Psoas muscle (tissue), 8 donors: ENCODE results near the gene MOB3B. TPM values are rescaled to one million over a fixed set of nuclear protein-coding genes. Genes with fewer than 3 reads are reported as not detected.
"Not testable (repeated sequence)": the region's sequence is repeated elsewhere in the genome, so short reads cannot be mapped to it uniquely, and the experiment has no call there.

Experiments used
- ATAC-seq, 4 donors: fragments of 200-7000 bp; cut with Tn5 transposase; one replicate each; pipeline ENCODE4 v1.9.1; 2020; ENCODE audit warnings: moderate library complexity in 3 of 4, mild to moderate bottlenecking in 2 of 4
- DNase-seq, 2 donors: peaks; one replicate each; pipeline ENCODE4 v3.0.0-alpha.2; 2020
- H3K27ac ChIP-seq: fragments of 200-600 bp; one replicate; pipeline ENCODE4 v1.8.0; 2022
- H3K27me3 ChIP-seq, 3 donors: fragments of 200-600 bp in 1 of 3; one replicate each; pipeline versions ENCODE4 v1.6.1 to v1.8.0; 2013 to 2022; ENCODE audit warnings: low read length in 2 of 3, mild to moderate bottlenecking in 2 of 3, moderate library complexity in 1 of 3; ENCODE audit not compliant: insufficient read depth in 3 of 3
- H3K36me3 ChIP-seq, 2 donors: fragments of 200-600 bp in 1 of 2; one replicate each; pipeline versions ENCODE4 v1.6.1 to v1.8.0; 2013 to 2022; ENCODE audit warnings: low read depth in 1 of 2, mild to moderate bottlenecking in 1 of 2, moderate library complexity in 1 of 2; ENCODE audit not compliant: insufficient read depth in 1 of 2
- H3K4me1 ChIP-seq: fragments of 200-600 bp; one replicate; pipeline ENCODE4 v1.8.0; 2022
- H3K4me3 ChIP-seq: fragments of 200-600 bp; one replicate; pipeline ENCODE4 v1.8.0; 2022; ENCODE audit warnings: mild to moderate bottlenecking
- H3K9me3 ChIP-seq: fragments of 200-600 bp; one replicate; pipeline ENCODE4 v1.8.0; 2022
- WGBS, 3 donors: extraction: QIAGEN DNeasy Blood & Tissue Kit; methylation state at CpG; one replicate each; pipeline versions ENCODE4 v1.1.6 to v1.1.7; 2013; 5-methylcytosine and 5-hydroxymethylcytosine counted together
- intact Hi-C, 2 donors: fragments of 100-400 bp; cut with DNase I; formaldehyde crosslinking; loops; one replicate each; pipeline versions ENCODE4 v1.11.0 to v1.14.2; 2022
- polyA plus RNA-seq, 3 donors: library from polyadenylated mRNA; stranded (reverse); fragments of 200-250 nt; gene quantifications; one replicate each; pipeline ENCODE4 v1.2.3, GENCODE V29; 2013
- total RNA-seq, 4 donors: library from RNA; stranded (reverse); fragmentation: NEBNext Ultra II Directional in 2 of 4; extraction: Animal tissue kit (Norgen Biotek cat#: 25700) in 2 of 4; gene quantifications; one replicate each; pipeline versions ENCODE4 v1.2.1 to v1.2.4, GENCODE V29; 2021 to 2023
- TF ChIP-seq, protein P1 (sequence below): fragments of 200-600 bp; IDR thresholded peaks from one replicate; pipeline ENCODE4 v1.8.0; 2022; ENCODE audit warnings: antibody characterized with exemption
- donor health status: healthy with polysubstance abuse.
- donor health status: DM: no; HTN: no; CAD: no; lungs with moderate emphysema.
- donor health status: Bipolar disorder and iron deficiency.
- donor health status: healthy.
- donor health status: DM: yes; HTN: yes; CAD: no.
- donor health status: DM: no; HTN: no; CAD: no.
- donor health status: DM: no; HTN: no; CAD: no.
- donor health status: DM: yes; HTN: yes; CAD: no.

The MOB3B gene
- total and polyA plus RNA-seq, 7 donors, result 0.57 to 4.5 (median 1.8) TPM

DNA sequence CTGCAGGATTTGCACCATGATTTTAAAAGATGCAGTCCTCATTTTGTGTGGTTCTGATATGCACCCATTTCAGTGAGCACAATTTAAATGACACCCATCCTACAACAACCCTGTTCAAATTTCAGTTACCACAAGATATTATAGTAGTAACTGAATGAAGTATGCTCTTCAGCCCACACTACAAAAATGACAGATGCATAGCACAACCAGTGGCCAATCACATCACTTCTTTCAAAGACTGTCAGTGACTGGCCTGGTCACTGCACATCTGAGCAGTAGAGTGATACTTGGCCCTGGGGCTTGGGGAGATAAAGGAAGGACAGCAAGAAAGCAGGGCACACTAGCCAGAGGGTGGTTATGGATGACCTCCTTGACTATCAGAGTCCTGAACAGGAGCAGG lies 25.4 kb downstream of the MOB3B start:
- Histone ChIP-seq H3K4me3 (no peak overlapping the region), H3K27ac (no peak overlapping the region), H3K27me3 (no peaks in the 10 kb centered on the region), H3K9me3 (no peaks in the 10 kb centered on the region), H3K36me3 (no peaks in the 10 kb centered on the region), H3K4me1 (no peaks in the 10 kb centered on the region)
- no peak for DNase-seq
- intact Hi-C loops, result no loop called here
- TF ChIP-seq, protein P1, sequence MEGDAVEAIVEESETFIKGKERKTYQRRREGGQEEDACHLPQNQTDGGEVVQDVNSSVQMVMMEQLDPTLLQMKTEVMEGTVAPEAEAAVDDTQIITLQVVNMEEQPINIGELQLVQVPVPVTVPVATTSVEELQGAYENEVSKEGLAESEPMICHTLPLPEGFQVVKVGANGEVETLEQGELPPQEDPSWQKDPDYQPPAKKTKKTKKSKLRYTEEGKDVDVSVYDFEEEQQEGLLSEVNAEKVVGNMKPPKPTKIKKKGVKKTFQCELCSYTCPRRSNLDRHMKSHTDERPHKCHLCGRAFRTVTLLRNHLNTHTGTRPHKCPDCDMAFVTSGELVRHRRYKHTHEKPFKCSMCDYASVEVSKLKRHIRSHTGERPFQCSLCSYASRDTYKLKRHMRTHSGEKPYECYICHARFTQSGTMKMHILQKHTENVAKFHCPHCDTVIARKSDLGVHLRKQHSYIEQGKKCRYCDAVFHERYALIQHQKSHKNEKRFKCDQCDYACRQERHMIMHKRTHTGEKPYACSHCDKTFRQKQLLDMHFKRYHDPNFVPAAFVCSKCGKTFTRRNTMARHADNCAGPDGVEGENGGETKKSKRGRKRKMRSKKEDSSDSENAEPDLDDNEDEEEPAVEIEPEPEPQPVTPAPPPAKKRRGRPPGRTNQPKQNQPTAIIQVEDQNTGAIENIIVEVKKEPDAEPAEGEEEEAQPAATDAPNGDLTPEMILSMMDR, result no peak
- no peak for ATAC-seq

DNA sequence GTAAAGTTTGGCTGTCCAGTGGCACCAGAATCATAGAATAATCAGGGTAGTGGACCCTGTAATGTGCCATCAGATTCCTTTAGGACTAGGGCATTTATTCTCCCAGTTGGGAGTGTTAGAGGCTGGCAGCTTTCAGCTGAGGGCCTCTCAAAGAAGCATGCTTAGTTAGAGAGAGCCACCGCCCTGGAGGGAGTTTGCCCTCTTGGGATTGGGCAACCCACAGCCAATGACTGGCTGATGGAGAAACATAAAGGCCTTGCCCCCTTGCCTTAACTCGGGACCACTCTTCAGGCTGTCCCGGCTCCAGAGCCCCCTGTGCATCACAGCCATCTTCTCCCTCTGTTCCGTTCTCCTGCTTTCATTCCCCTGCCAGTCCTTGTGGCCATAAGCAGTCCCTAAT lies 26.0 kb downstream of the MOB3B start:
- ATAC-seq, result no peak
- H3K4me1 ChIP-seq, result no peaks in the 10 kb centered on the region
- H3K27me3 ChIP-seq, result no peaks in the 10 kb centered on the region
- no peak overlapping the region for H3K27ac ChIP-seq
- no peaks in the 10 kb centered on the region for H3K9me3 ChIP-seq
- H3K36me3 ChIP-seq, result no peaks in the 10 kb centered on the region
- 86 to 94% (median 90%) methylated on average over 4 of the region's 4 CpGs for WGBS, 3 donors
- no peak overlapping the region for H3K4me3 ChIP-seq
- TF ChIP-seq, protein P1, result no peak
- DNase-seq, result no peak
- intact Hi-C loops, result no loop called here

DNA sequence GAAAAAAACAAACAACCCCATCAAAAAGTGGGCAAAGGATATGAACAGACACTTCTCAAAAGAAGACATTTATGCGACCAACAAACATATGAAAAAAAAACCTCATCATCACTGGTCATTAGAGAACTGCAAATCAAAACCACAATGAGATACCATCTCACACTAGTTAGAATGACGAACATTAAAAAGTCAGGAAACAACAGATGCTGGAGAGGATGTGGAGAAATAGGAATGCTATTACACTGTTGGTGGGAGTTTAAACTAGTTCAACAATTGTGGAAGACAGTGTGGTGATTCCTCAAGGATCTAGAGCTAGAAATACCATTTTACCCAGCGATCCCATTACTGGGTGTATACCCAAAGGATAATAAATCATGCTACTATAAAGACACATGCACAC lies 28.7 kb downstream of the MOB3B start:
- H3K27me3 ChIP-seq, H3K36me3 ChIP-seq, H3K27ac ChIP-seq, H3K9me3 ChIP-seq, ATAC-seq, DNase-seq, H3K4me3 ChIP-seq, intact Hi-C loops, H3K4me1 ChIP-seq: not testable (repeated sequence)
- 89 to 98% (median 96%) methylated on average over 3 of the region's 3 CpGs for WGBS, 3 donors

DNA sequence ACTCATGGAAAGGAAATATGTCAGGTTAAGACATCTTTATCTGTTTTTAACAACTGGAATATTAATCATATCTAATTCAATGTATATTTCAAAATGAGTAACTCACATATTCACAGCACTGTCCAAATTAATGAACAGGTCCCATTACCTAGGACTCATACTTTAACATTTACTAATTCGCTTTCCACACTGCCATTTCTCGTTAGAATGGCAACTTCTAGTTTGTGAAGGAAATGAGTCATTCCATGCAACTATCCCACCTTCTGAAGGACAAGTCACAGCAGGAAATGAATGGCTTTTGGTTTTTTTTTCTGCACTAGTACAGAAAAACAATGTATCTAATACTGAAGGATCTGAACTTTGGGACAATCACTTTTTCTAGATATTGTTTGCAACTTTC lies 30.2 kb downstream of the MOB3B start:
- 52 to 67% (median 61%) methylated on average over 2 of the region's 2 CpGs for WGBS, 3 donors
- ATAC-seq, result no peak
- DNase-seq, result no peak
- no peak overlapping the region for H3K27ac ChIP-seq
- no peaks in the 10 kb centered on the region for H3K27me3 ChIP-seq
- H3K4me1 ChIP-seq, result no peaks in the 10 kb centered on the region
- intact Hi-C loops, result no loop called here
- H3K9me3 ChIP-seq, result no peaks in the 10 kb centered on the region
- no peaks in the 10 kb centered on the region for H3K36me3 ChIP-seq
- no peak overlapping the region for H3K4me3 ChIP-seq
- TF ChIP-seq, protein P1, result no peak

DNA sequence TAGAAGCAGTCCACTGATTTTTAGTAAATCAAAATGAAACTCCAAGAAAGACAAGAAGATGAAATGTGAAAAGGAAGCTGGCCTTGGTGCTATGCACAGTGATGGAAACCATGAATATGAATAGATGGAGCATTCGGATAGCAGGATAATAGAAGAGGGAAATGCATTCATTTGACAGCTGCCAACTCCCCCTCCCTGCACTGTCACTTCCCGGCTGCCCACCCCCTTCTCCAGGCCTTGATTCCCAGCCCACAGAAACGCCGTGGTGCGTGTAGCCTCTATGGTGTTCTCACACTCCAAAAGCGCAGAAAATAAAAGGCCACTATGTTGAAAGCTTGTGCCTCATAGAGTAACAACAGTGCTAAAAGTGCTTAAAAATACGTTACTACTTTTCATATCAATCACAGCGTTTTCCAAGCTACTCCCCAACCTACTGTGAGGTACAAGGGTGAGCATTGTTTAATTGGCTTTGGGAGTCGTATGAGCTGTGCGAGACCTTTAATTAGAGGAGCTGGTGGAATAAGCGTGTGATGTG lies 31.7 kb downstream of the MOB3B start:
- H3K27ac ChIP-seq, result no peak overlapping the region
- H3K36me3 ChIP-seq, result no peaks in the 10 kb centered on the region
- DNase-seq, result no peak
- intact Hi-C loops, result no loop called here
- no peak overlapping the region for H3K4me3 ChIP-seq
- no peaks in the 10 kb centered on the region for H3K9me3 ChIP-seq
- WGBS, 3 donors, result 69 to 73% (median 73%) methylated on average over 11 of the region's 11 CpGs
- H3K4me1 ChIP-seq, result no peaks in the 10 kb centered on the region
- no peaks in the 10 kb centered on the region for H3K27me3 ChIP-seq
- no peak for ATAC-seq
- TF ChIP-seq, protein P1, result no peak
